Esophagus muscularis mucosa (tissue), 4 donors: Measurements from ENCODE around the gene NEURL1B.

Experiments used
- EP300 ChIP-seq: sonication (generic); formaldehyde crosslinking; IDR thresholded peaks from one replicate; pipeline ENCODE4 v1.6.1; 2017; ENCODE audit warnings: antibody characterized with exemption
- POLR2AphosphoS5 ChIP-seq, 2 donors: sonication (generic); formaldehyde crosslinking; IDR thresholded peaks; one replicate each; pipeline ENCODE4 v1.6.1; 2017; ENCODE audit warnings: antibody characterized with exemption in 2 of 2
- TF ChIP-seq, protein P1 (sequence below), 3 experiments: fragments of 200-600 bp in 2 of 3; fragments of 450-650 bp in 1 of 3; sonication (generic) in 2 of 3; IDR thresholded peaks; one replicate each; pipeline ENCODE4 v1.5.1; 2017 to 2019; ENCODE audit warnings: antibody characterized with exemption in 3 of 3, mild to moderate bottlenecking in 2 of 3, moderate library complexity in 1 of 3

DNA sequence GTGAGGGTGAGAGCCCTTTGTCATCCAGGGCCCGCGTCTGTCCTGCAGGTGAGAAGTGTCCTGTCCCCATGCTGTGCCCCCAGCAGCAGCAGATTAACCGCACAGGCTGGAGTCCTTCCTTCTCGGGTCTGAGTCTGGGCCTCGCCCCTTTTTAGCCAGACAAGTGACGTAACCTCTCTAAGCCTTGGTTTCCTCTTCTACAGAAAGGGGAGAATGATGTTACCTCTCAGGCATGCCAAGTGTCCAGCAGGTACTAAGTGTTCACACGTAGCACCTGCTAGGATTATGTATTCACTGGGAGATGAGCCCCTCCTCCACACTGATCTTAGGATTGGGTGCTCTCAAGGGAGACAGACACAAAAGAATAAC is 6.9 kb downstream of the NEURL1B start:
- TF ChIP-seq, protein P1, sequence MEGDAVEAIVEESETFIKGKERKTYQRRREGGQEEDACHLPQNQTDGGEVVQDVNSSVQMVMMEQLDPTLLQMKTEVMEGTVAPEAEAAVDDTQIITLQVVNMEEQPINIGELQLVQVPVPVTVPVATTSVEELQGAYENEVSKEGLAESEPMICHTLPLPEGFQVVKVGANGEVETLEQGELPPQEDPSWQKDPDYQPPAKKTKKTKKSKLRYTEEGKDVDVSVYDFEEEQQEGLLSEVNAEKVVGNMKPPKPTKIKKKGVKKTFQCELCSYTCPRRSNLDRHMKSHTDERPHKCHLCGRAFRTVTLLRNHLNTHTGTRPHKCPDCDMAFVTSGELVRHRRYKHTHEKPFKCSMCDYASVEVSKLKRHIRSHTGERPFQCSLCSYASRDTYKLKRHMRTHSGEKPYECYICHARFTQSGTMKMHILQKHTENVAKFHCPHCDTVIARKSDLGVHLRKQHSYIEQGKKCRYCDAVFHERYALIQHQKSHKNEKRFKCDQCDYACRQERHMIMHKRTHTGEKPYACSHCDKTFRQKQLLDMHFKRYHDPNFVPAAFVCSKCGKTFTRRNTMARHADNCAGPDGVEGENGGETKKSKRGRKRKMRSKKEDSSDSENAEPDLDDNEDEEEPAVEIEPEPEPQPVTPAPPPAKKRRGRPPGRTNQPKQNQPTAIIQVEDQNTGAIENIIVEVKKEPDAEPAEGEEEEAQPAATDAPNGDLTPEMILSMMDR (IDR thresholded peaks at IDR 0.05): no peak
- TF ChIP-seq EP300: no peak
- no peak for TF ChIP-seq POLR2AphosphoS5 (IDR thresholded peaks at IDR 0.05)
